Measurements from ENCODE around the gene GAS7.
"Not testable (repeated sequence)": the region's sequence is repeated elsewhere in the genome, so short reads cannot be mapped to it uniquely, and the experiment has no call there.

The GAS7 gene

GRCh38 chr17:10010752-10011151 lies 187.7 kb downstream of the GAS7 start:
- DNase-seq = no peak

DNA sequence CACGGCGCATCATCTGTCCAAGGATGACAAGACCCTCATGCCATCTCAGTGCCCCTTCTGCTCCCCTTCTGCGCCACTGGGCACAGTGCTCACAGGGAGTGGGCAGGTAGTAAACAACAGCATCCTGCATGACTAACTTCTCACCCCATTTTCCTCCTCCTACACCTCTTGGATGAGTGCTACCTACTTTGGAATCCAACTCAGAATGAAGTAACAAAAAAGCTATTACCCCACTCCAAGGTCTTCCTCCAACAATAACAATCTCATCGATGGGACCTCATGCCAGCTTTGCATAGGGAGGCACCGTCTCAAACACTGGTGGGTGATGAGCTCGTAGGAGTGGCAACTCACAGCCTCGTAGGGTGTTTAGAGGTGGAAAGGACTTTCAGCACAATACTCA lies 194.7 kb downstream of the GAS7 start:
- DNase-seq = no peak

DNA sequence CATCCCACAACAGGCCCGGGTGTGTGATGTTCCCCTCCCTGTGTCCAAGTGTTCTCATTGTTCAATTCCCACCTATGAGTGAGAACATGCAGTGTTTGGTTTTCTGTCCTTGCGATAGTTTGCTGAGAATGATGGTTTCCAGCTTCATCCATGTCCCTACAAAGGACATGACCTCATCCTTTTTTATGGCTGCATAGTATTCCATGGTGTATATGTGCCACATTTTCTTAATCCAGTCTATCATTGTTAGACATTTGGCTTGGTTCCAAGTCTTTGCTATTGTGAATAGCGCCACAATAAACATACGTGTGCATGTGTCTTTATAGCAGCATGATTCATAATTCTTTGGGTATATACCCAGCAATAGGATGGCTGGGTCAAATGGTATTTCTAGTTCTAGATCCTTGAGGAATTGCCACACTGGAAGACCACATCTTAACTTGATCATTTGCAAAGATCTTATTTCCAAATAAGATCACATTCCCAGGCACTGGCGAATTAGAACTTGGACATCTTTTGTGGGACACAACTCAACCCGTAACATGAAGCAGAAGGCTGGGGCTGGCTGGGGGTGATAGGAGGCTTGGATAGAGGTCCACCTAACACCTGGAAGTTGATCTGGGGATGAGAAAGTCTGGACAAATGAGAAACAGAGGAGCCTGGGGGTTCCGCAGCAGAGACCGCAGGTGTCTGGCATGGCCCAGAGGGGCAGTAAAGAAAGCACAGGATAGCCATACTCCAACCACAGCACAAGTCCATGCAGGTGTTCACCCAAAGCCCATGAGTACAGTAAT lies 195.6 kb downstream of the GAS7 start:
- DNase-seq = not testable (repeated sequence)

DNA sequence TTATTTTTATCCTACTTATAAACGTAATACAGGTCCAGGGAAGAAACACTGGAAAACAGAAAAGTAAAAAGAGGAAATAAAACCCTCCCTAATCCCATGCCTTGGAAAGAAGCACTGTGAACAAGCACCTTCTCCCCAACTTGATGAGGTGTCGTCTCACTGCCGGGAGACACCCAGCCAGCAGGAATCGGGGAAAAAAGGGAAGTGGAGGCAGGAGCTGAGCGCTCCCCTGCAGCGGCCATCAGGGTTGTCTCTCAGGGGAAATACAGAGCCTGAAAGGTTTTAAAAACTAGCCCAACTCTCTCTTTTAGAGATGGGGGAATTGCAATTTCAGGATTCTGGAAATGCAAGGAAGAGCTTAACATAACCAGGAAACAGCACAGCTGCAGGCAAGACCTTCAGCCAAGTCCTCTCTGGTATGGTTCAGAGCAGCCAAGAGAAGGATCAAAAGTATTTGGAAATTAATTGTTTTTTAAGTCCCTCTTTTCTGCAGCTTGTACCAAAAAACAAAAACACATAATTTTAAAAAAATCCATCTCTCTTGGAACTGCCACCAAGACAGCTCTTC lies 197.0 kb downstream of the GAS7 start:
- no peak for DNase-seq

GRCh38 chr17:9999919-10000695 lies 198.3 kb downstream of the GAS7 start:
- no peak for DNase-seq

GRCh38 chr17:9998060-9998459 lies 200.3 kb downstream of the GAS7 start:
- no peak for DNase-seq

DNA sequence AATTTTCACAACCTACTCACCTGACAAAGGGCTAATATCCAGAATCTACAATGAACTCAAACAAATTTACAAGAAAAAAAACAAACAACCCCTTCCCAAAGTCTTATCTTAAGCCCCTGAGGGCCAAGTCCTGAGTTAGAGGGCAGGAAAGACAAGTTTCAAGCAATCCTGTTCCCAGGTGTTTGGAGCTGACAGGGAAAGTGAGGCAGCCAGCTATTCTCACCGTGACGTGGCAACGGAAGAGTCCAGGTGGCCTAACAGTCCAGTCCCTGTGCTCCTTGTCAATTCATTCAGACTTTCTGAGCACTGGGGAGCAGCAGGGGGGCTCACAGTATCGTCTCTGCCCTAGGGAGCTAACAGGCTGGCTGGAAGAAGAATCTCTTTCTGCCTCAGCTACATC lies 203.6 kb downstream of the GAS7 start:
- DNase-seq = no peak

GRCh38 chr17:9991796-9992195 lies 206.6 kb downstream of the GAS7 start:
- no peak for DNase-seq

DNA sequence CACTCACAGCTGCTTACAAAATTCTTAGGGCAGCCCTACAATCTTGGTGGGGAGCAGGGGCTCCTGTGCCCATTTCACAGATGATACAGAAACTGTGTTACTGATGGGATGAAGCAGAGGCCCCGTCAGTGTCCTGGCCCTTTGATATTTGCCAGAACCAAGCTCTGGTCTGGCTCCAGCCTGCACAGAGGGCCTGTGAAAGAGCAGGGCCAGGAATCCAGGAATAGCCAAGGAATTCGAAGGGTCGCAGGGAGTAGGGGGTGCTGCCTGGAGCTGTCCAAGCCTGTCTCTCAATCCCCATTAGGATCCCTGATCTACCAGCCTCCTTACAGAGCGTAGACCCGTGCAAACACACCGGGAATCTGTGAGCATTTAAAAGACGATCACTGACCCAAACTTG lies 207.1 kb downstream of the GAS7 start:
- DNase-seq = no peak

DNA sequence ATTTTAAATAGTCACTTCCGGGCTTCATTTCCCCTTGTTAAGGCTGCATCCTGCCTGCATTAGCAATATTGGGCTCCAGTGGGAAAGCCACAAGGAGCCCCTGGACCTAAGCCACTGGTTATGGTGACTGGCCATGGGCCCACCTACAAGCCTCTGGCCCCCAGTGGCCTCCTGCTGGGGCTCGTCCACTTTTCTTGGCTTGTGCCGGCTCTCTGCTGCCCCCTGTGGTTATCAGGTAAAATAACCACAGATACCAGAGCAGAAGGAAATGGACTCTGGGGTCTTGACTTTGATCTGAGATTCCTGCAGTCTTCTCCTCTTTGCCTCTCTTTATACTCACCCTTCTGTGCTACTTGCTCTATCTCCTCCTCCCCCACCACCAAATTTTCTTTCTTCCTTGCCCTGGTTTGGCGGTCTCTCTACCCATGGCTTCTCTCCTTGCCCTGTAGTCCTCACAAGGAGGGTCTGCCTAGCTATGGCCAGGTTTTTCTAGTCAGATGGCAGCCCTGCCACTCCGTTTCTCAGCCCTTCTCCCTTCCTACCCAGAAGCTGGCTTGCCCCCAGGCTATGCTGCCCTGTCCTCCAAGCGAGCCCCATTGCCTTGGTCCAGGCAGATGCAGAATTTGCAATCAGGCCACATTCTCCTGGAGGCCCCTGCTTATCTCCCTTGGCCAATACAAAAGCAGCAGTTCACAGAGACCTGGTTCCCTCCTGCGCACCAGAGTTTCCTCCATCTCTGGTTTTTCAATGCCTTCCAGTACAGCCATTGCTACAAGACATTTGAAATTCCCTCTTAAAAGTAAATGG lies 210.4 kb downstream of the GAS7 start:
- peak; percentile 71 for DNase-seq

- DNase-seq = no peak
These were observed 211.5 kb downstream of the GAS7 start for GRCh38 chr17:9986754-9987382.

DNA sequence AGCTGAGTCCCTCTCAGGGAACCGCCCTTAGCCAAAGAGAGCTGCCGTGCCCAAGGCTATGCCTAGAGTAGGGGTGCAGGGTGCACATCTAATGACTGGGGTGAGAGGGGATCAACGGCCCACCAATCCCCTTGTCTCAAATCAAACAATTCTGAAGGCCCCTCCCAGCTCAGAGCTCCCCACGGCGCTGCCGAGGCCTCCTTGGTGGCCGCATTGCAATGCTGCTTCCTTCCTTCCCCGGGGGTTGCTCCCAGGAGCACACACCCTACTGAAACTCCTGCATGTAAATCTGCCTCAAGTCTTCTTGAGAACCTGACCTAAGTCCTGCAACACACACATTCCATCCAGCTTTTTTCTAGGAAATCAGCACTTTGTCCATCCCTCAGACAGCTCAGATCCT lies 212.8 kb downstream of the GAS7 start:
- DNase-seq = no peak

DNA sequence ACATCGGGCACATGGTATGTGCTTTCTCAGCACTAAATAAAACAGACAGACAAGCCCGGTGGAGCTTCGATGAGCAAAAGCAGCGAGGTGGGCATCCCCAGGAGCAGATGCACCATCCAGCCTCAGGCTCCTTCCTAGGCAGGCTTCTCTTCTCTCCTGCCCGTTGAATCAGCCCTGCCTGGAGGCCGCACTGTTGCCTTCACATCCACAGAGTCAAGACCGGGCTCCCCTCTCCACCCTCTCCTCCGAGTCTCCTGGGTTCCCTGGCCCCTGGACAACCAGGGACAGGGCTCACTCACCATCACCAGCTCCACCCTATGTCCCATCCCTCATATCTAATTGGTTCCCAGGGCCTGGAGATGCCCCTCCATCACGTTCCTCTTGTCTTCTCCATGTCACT lies 213.6 kb downstream of the GAS7 start:
- DNase-seq = no peak

DNA sequence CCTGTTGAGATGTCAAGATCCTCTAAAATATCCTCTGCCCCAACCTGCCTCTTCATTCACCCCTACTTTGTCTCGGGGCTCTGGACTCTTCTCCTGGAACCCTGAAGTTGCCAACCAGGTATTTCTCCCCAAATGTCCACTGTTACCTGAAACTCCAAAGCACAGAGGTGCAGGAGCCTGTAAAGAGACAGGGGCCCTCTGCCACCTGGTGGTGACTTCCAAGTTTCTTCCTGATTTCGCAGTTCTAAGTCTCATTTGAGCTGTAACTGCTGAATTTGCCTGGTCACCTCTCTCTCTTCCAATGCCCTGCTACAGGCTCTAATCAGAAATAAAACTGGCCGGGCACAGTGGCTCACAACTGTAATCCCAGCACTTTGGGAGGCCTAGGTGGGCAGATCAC lies 216.2 kb downstream of the GAS7 start:
- peak; percentile 56 for DNase-seq

DNA sequence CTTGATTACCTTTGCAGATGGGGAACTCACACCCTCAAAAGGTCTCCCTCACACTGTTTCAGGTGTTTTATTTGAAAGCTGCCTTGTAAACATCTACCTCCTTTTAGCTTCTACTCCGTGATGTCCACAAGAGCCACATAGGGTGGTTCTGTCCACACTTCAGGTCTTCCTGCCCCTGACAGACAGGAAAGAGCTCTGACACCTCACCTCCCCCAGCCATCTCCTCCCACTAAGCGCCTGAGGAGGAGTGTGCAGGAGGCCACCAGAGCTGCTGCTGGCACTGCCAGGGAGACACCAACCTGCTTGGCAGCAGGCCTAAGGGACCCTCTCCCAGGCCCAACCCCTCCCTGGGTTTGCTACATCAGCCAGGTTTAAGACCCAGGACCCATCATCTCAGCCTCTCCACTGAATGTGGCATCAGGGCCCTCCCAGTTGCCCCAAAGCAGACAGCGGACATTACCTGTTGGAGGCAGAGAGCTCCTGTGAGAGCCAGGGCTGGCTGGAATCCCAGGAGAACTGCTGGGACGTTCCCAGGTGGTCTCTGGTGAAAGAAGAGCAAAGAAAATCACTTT lies 217.0 kb downstream of the GAS7 start:
- no peak for DNase-seq

DNA sequence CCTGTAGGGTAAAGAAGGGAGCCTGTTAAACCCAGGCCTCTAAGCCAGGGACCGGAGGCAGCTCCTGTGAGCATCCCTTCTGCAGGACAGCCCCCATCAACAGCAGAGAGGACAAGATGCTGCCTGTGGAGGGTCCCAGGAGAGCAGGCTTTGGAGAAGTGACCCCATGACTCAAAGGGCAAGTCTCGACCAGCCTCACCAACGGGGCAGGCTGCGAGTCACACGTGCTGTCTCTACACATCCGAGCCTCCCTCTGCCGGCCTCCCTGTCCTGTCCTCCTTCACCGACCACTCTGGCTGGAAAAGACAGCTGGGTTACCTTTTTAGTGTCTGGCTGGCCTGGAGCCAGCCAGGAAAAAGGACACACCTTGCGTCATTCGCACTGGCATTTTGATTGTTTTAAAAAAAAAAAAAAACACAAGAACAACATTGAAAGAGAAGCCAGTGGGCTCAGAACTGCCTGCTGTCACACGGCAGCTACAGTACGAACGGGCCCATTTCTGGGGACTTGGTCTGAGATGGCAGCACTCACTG lies 218.9 kb downstream of the GAS7 start:
- DNase-seq = no peak

DNA sequence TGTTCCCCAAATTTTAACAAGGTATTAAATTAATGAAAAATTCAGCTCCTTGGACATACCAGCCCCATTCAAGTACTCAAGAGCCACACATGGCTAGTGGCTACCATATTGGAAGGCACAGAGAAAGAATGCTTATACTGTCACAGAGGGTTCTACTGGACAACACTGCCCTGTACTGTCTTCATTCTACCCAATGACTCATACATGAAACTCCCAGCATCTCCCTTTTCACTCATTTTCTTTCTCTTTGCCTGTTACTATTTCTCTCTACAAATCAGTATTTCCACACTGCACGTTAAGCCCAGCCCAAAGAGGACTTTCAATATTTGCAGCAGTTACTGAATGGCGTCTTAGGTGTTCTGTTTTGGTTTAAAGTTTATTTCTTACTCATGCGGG lies 221.2 kb downstream of the GAS7 start:
- no peak for DNase-seq

DNA sequence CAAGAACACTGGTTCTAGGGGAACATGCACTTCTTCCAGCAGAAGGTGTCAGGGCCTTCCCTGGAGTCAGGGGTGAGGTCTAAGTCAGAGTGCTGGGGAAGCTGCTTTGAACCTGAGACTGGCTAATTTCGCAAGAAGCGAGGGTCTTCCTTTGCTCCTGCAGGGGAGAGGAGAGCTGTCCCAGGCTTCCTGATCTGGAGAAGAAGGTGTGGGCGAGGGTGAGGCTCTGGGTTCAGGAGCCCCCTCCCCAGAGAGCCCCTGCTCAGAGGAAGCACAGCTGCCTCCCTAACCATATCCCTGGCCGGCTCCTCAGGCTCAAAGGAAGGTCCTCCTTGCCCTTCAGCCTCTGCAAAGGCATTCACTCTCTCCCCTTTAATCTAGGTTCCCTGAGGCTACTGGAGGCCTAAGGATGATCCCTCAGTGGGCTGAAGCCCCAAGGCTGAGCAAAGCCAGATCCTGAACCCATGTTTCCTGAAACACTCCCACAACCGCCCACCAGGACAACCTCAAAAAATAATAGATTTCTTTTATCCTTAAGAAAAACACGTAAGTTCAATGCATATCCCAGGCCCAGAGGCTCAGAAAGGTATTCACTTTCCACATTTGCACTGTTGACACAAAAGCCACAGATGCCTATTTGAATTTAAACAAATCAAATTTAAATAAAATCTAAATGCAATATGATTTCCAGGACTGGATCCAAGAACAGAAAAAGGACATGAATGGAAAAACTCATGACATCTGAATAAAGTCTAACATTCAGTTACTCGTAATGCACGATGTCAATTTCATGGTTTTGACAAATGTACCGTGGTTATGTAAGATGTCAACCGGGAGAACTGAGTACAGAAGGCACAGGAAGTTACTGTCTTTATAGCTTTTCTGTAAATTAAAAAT lies 221.9 kb downstream of the GAS7 start:
- no peak for DNase-seq

DNA sequence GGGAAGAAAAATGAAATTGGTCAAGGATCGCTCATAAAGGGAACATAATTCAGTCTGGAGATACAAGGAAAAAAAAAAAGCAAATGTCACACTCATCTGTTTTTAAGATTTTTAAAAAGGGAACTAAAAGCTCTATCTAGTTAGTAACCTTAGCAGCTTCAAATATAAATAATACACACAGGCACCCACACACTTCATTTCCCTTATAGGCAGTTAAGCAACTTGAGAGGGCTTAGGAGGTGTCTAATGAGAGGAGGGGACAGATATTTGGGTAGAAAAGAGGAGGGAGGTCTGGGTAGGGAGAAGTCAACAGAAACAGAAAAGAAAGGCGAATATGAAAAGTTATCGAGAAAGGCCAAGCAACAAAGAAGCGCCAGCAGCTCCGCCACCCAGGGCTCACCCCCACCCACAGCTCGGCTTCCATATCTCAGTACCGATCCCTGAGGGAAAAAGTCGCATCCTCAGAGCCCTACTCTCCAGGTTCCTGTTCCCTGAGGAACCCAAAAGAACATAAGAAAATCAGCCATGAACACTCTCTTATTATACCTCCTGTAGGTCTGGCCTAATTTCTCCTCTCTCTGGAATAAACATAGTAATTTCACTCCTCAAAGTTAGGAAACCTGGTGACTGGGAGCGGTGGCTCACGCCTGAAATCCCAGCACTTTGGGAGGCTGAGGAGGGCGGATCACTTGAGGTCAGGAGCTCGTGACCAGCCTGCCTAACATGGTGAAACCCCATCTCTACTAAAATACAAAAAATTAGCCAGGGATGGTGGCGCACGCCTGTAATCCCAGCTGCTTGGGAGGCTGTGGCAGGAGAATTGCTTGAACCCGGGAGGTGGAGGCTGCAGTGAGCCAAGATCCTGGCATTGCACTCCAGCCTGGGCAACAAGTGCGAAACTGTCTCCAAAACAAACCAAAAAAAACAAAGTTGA lies 223.7 kb downstream of the GAS7 start:
- DNase-seq = peak; percentile 33

All from hematopoietic multipotent progenitor cell treated with erythropoietin and hydrocortisone succinate and interleukin-3 and kit ligand, for 4 days (in vitro differentiated cells).